GM13976 (cell line): ENCODE data around the gene CD48.

ENCODE experiments used
- DNase-seq: peaks from one replicate; pipeline ENCODE4 v3.0.0; 2012; ENCODE audit warnings: low spot score
- CTCF ChIP-seq: IDR thresholded peaks from 2 replicates; pipeline ENCODE4 v1.5.1; 2012; ENCODE audit warnings: borderline replicate concordance, mild to moderate bottlenecking; ENCODE audit not compliant: insufficient read depth; ENCODE audit errors: extremely low read depth, missing control alignments, control extremely low read depth
- in situ Hi-C: fragments of 300-500 bp; cut with MboI; formaldehyde crosslinking; loops from one replicate; pipeline ENCODE4 v1.12.0; 2022; ENCODE audit warnings: low sequenced_read_pairs, mixed read lengths, inconsistent platforms; ENCODE audit not compliant: unreplicated experiment

CD48 gene

DNA sequence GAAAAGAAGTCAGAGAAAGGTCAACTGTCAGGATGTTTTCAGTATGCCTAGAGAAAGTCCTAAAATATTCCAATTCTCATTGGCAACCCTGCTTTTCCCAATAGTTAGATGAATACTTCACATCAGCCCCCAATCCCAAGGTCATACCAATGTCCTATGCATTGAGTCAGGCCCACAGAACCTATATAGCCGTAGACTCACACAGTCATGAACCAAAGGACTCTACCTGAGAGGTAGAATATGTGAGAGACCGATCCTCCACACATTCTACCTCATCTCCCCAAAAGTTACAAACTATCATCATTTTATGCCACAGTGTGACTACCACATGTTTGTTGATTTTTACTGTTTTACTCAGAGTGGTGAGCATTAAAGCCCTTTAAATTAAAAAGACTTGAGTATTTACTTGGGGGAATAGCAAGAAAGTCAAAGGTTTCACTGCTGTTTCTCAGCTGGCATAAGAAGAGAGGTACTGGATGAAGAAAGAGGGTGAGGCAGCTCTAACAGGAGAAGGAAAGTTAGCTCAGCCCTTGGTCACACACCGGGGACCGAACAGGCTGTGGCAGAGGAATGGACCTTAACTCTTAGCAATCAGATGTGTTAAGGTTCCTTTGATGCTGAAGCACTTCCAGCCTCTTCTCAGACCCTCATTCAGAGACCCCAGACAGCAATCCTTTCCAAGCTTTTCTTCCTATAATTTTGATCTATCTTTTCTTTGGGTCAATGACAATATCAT lies 937 bp downstream of the CD48 start:
- in situ Hi-C loops, result no loop called here
- TF ChIP-seq CTCF, result no peak
- DNase-seq, result no peak

DNA sequence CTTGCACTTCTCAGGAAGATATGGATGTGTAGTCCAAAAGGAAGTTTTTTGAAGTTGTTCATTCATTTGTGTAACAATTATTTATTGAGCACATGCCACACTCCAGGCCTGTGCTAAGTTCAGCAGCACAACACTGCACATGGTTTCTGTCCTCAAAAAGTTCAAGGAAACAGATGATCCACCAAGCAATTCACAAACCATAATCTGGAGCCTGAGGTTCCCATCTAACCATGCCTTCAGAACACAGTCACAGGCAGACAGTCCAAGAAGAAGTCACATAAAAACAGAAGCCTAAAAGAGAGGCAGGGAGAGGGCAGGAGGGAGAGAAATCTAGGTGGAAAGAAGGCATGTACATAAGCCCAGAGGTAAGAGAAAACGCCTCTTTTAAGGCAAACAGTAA lies 1.9 kb downstream of the CD48 start:
- TF ChIP-seq CTCF, result no peak
- no peak for DNase-seq
- in situ Hi-C loops, result no loop called here

DNA sequence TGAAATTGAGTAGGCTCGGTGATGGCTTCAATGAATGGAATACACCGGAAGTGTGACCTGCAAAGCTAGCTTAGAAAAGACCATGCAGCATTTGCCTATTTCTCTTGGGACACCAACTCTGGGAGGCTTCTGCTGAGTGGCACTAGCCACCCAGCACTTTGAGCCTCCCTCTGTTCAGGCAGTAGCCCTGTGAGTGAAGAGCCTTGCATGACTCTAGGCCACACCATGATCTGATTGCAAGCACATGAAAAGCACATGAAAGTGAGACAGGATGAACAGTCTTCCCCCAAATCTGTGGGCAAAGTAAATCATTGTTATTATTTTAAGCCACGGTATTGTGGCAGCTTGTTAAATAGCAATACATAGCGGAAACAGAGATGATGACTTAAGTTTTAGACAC lies 2.8 kb downstream of the CD48 start:
- TF ChIP-seq CTCF, result no peak
- in situ Hi-C loops, result no loop called here
- DNase-seq, result no peak

GRCh38 chr1:160708118-160708517 lies 3.5 kb downstream of the CD48 start:
- DNase-seq, result no peak
- no peak for TF ChIP-seq CTCF
- in situ Hi-C loops, result no loop called here

- TF ChIP-seq CTCF, result no peak
- DNase-seq, result no peak
- in situ Hi-C loops, result no loop called here
These were observed 4.2 kb downstream of the CD48 start for GRCh38 chr1:160707236-160708064.

DNA sequence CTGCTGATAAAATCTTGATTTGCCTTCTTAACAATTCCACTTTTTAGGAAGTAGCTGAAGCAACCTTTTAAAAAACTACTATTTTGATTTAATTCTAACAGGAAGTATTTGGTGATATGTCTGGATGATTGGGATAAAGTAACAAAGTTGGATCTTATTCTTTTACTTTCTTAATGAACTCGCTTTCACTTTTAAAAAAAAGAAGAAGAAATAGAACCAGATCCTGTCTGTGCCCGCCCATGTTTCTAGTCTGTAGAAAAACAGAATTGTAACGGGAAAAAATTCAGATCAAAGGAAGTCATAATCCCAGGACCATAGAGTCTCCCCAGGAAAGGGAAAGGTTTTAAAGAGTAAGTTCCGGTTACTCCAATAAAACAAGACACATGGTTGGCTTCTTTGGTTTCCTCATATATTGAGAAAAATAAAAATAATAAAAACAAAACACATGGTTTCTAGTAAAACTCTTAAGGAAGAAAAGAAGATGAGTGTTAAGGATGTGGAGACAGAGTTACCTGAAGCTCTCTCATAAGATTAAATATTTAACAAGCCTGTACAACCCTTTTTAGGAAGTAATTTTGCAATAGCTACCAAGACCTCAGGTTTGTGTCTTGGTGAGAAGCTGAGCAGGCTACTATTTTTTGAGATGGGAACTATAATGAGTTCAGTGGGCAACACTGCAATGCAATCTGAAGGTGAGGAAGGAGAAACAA lies 4.9 kb downstream of the CD48 start:
- DNase-seq, result no peak
- in situ Hi-C loops, result no loop called here
- TF ChIP-seq CTCF, result no peak
